Heart right ventricle (tissue), 16 donors: ENCODE measurements around the gene GALE. TPM values are rescaled to one million over a fixed set of nuclear protein-coding genes. Genes with fewer than 3 reads are reported as not detected.

Experiments
- ATAC-seq, 8 donors: fragments of 200-7000 bp; cut with Tn5 transposase; one replicate each; pipeline ENCODE4 v1.9.1; 2020; ENCODE audit warnings: mild to moderate bottlenecking in 8 of 8, moderate library complexity in 8 of 8, moderate number of reproducible peaks in 1 of 8
- DNase-seq, 2 donors: peaks; one replicate each; pipeline ENCODE4 v3.0.0-alpha.2; 2020
- H3K27ac ChIP-seq, 10 donors: fragments of 200-600 bp; sonication (generic) in 2 of 10; one replicate each; pipeline versions ENCODE4 v1.5.0 to v1.8.0; 2020 to 2022; ENCODE audit warnings: mild to moderate bottlenecking in 3 of 10
- H3K27me3 ChIP-seq, 7 donors: fragments of 200-600 bp; one replicate each; pipeline ENCODE4 v1.8.0; 2021 to 2022; ENCODE audit warnings: mild to moderate bottlenecking in 2 of 7
- H3K36me3 ChIP-seq, 9 donors: fragments of 200-600 bp; sonication (generic) in 1 of 9; one replicate each; pipeline versions ENCODE4 v1.5.0 to v1.8.0; 2020 to 2022; ENCODE audit warnings: mild to moderate bottlenecking in 2 of 9
- H3K4me1 ChIP-seq, 9 donors: fragments of 200-600 bp; sonication (generic) in 1 of 9; one replicate each; pipeline versions ENCODE4 v1.5.0 to v1.8.0; 2020 to 2022; ENCODE audit warnings: mild to moderate bottlenecking in 4 of 9
- H3K4me3 ChIP-seq, 10 donors: fragments of 200-600 bp; sonication (generic) in 2 of 10; one replicate each; pipeline versions ENCODE4 v1.5.0 to v1.8.0; 2020 to 2022; ENCODE audit warnings: mild to moderate bottlenecking in 7 of 10, moderate library complexity in 2 of 10
- H3K9me3 ChIP-seq, 11 donors: fragments of 200-600 bp in 10 of 11; sonication (generic) in 2 of 11; one replicate each; pipeline versions ENCODE4 v1.5.0 to v1.8.0; 2013 to 2022; ENCODE audit warnings: mild to moderate bottlenecking in 2 of 11, control low read depth in 1 of 11, moderate library complexity in 1 of 11
- CTCF ChIP-seq, 9 donors: fragments of 200-600 bp; sonication (generic) in 2 of 9; IDR thresholded peaks; one replicate each; pipeline versions ENCODE4 v1.5.0 to v1.8.0; 2021 to 2022; ENCODE audit warnings: antibody characterized with exemption in 9 of 9, mild to moderate bottlenecking in 5 of 9, moderate library complexity in 1 of 9
- WGBS, 2 donors: extraction: QIAGEN DNeasy Blood & Tissue Kit; methylation state at CpG; one replicate each; pipeline ENCODE4 v1.1.7; 2013; ENCODE audit warnings: inconsistent platforms in 1 of 2; 5-methylcytosine and 5-hydroxymethylcytosine counted together
- intact Hi-C, 10 donors: fragments of 100-400 bp; cut with DNase I; formaldehyde crosslinking; loops; one replicate each; pipeline versions ENCODE4 v1.11.1 to v1.14.2; 2022
- polyA plus RNA-seq, 2 donors: library from polyadenylated mRNA; stranded (reverse); fragments of 200-250 nt; gene quantifications; one replicate each; pipeline ENCODE4 v1.2.3, GENCODE V29; 2013
- total RNA-seq, 10 donors: library from RNA; stranded (reverse); fragmentation: NEBNext Ultra II Directional in 3 of 10; extraction: Animal tissue kit (Norgen Biotek cat#: 25700) in 3 of 10; gene quantifications; one replicate each; pipeline versions ENCODE4 v1.2.1 to v1.2.4, GENCODE V29; 2021 to 2023
- donor health status: Arrhythmogenic right ventricular cardiomyopathy.
- donor health status: ischemic (EF 13 %, LVEDD 7.1; RV severe dilation, severe dysfunction).
- donor health status: healthy with polysubstance abuse.
- donor health status: DM: no; HTN: yes; CAD: no.
- donor health status: DM: no; HTN: no; CAD: no.
- donor health status: ischemic (EF 25% LVEDD 6.9; RV normal size, moderate dysfunction).
- donor health status: ischemic (EF 25% LVEDD 5.7; RV mildly dilated, moderate dysfunction).
- donor health status: healthy.
- donor health status: DM: yes; HTN: yes; CAD: no.
- donor health status: Ischemic cardiomyopathy.
- donor health status: ischemic (EF 35%, LVEDD 5.7; RV mildly dilated, moderate dysfunction).
- donor health status: nonischemic (EF 11% LVEDD 7.7; RV severe dilation, severe dysfunction).
- donor health status: DM: yes; HTN: yes; CAD: no.
- donor health status: PGD.
- donor health status: ischemic (EF 29% LVEDD 5.4; RV normal size, mild dysfunction).
- donor health status: nonischemic (EF 23%, LVEDD 6.1; RV moderate dilation, normal function).

GALE gene
- total and polyA plus RNA-seq, 12 donors: 5.3 to 22.2 (median 8.3) TPM

DNA sequence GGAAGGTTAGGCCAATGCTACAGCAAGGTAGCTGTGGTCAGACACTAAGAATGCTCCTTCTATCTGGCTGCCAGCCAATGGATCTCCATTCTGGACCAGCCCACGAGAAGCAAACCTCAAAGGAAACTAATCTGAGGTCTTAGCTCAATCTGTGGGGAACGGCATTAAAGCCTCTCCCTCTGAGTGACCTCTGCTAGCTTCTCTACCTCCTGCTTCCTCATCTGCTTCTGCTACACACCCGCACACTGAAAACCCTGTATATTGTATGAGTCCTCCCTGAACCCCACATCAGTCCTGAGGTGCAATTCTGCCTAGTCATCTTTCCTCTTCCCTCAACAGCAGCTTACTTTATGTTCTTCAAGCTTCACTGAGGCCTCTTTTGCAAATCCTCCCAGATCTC is 6.9 kb upstream of the GALE start:
- no peak overlapping the region for H3K27ac ChIP-seq
- TF ChIP-seq CTCF (IDR thresholded peaks at IDR 0.05): no peak
- no peaks in the 10 kb centered on the region for H3K9me3 ChIP-seq
- no peaks in the 10 kb centered on the region for H3K27me3 ChIP-seq
- peaks cover 0 to 32% (median 0%) of the 10 kb centered on the region in 9 donors for H3K4me1 ChIP-seq
- ATAC-seq (no peak), DNase-seq (no peak)
- WGBS, 2 donors: 63 to 72% methylated on average over 3 of the region's 3 CpGs
- H3K36me3 ChIP-seq: peaks cover 0 to 73% (median 10%) of the 10 kb centered on the region in 9 donors
- no peak overlapping the region for H3K4me3 ChIP-seq
- intact Hi-C loops: loop anchor here in 1 of 10 donors (10.0 kb wide), 1 partner anchor 57 kb away; the partner anchor contains the start of gene FUCA1

DNA sequence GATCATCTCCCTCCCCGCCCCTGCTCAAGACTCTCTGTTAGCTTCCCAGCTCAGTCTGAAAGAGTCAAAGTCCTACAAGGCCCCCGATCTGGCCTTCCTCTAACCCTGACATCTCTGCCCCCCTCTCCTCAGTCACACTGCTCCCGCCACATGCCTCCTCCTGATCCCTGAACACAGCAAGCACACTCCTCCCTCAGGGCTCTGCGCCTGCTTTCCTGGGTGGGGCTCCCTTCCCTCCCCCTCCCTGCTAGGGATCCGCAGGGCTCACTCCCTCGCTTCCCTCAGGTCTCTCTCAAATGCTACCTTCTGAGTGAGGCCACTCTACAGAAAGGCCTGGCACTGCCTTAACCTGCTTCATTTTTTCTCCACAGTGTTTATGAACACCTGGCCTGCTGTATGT is 5.7 kb upstream of the GALE start:
- TF ChIP-seq CTCF (IDR thresholded peaks at IDR 0.05): no peak
- Histone ChIP-seq H3K36me3 (peaks cover 0 to 68% (median 0%) of the 10 kb centered on the region in 9 donors), H3K27me3 (no peaks in the 10 kb centered on the region), H3K27ac (no peak overlapping the region), H3K4me3 (no peak overlapping the region), H3K4me1 (peaks cover 0 to 36% (median 8%) of the 10 kb centered on the region in 9 donors), H3K9me3 (no peaks in the 10 kb centered on the region)
- ATAC-seq: no peak
- 74 to 83% methylated on average over 6 of the region's 6 CpGs for WGBS, 2 donors
- DNase-seq: no peak
- intact Hi-C loops: loop anchor here in 1 of 10 donors (10.0 kb wide), 1 partner anchor 59 kb away; the partner anchor contains the start of gene FUCA1

GRCh38 chr1:23805025-23805424 is 4.5 kb upstream of the GALE start:
- DNase-seq (no peak), ATAC-seq (no peak)
- Histone ChIP-seq H3K4me1 (peaks cover 3 to 28% (median 11%) of the 10 kb centered on the region in 9 donors), H3K27ac (no peak overlapping the region), H3K4me3 (no peak overlapping the region), H3K36me3 (peaks cover 0 to 65% (median 0%) of the 10 kb centered on the region in 9 donors), H3K9me3 (no peaks in the 10 kb centered on the region), H3K27me3 (no peaks in the 10 kb centered on the region)
- intact Hi-C loops: loop anchor here in 1 of 10 donors (10.0 kb wide), 1 partner anchor 60 kb away; the partner anchor contains the start of gene FUCA1
- TF ChIP-seq CTCF (IDR thresholded peaks at IDR 0.05): no peak
- WGBS, 2 donors: 95 to 99% methylated on average over 2 of the region's 2 CpGs

GRCh38 chr1:23804183-23804835 is 3.8 kb upstream of the GALE start:
- Histone ChIP-seq H3K4me3 (no peak overlapping the region), H3K27me3 (no peaks in the 10 kb centered on the region), H3K9me3 (no peaks in the 10 kb centered on the region), H3K27ac (peak overlapping the region in 1 of 10 donors; percentile 47), H3K4me1 (peaks cover 10 to 28% (median 16%) of the 10 kb centered on the region in 9 donors), H3K36me3 (peaks cover 0 to 63% (median 0%) of the 10 kb centered on the region in 9 donors)
- DNase-seq: no peak
- ATAC-seq: no peak
- intact Hi-C loops: loop anchor here in 1 of 10 donors (10.0 kb wide), 1 partner anchor 60 kb away; the partner anchor contains the start of gene FUCA1
- TF ChIP-seq CTCF (IDR thresholded peaks at IDR 0.05): peak in 1 of 9 donors; percentile 12
- 75 to 77% methylated on average over 7 of the region's 7 CpGs for WGBS, 2 donors
